A673 (cell line): ENCODE results near the gene C3orf38. TPM values are rescaled to one million over a fixed set of nuclear protein-coding genes. Genes with fewer than 3 reads are reported as not detected.

Experiments
- BruUV-seq: library from RNA; stranded (reverse); fragments of 400-500 nt; replicated peaks from 2 replicates; lab custom pipeline; 2021; lab: Mats Ljungman, UMichigan
- CTCF ChIA-PET: fragments of 300-600 bp; sonication (Branson Sonifier 250); formaldehyde crosslinking; loops from one replicate; lab custom pipeline; 2022; ENCODE audit warnings: antibody characterized with exemption; lab: Charles Lee
- POLR2A ChIA-PET: fragments of 300-600 bp; sonication (Branson Sonifier 250); formaldehyde crosslinking; loops from one replicate; lab custom pipeline; 2022; ENCODE audit warnings: antibody characterized with exemption; ENCODE audit not compliant: low non-redundant PET; lab: Charles Lee
- DNase-seq: peaks from one replicate; pipeline ENCODE4 v3.0.0-alpha.2; 2015; ENCODE audit warnings: low spot score
- H3K27ac ChIP-seq: fragments of 200-600 bp; sonication (generic); 2 replicates; pipeline ENCODE4 v1.5.1; 2016; ENCODE audit warnings: mixed run types, low read depth, mild to moderate bottlenecking, mixed read lengths, antibody characterized with exemption, low read length; ENCODE audit not compliant: poor library complexity, severe bottlenecking
- H3K27me3 ChIP-seq: fragments of 200-600 bp; sonication (generic); replicated peaks from 2 replicates; pipeline ENCODE4 v1.6.1; 2017; ENCODE audit warnings: mixed run types, low read depth, mild to moderate bottlenecking, mixed read lengths, antibody characterized with exemption, low read length; ENCODE audit not compliant: insufficient read depth, poor library complexity
- H3K36me3 ChIP-seq: fragments of 200-600 bp; sonication (generic); 2 replicates; pipeline ENCODE4 v1.6.1; 2016; ENCODE audit warnings: mixed run types, mild to moderate bottlenecking, mixed read lengths, antibody characterized with exemption, low read length; ENCODE audit not compliant: insufficient read depth, poor library complexity, severe bottlenecking
- H3K4me1 ChIP-seq: fragments of 200-600 bp; sonication (generic); 2 replicates; pipeline ENCODE4 v1.6.1; 2017; ENCODE audit warnings: mixed run types, mild to moderate bottlenecking, mixed read lengths, antibody characterized with exemption, low read length; ENCODE audit not compliant: insufficient read depth, poor library complexity, severe bottlenecking
- H3K4me3 ChIP-seq: fragments of 200-600 bp; sonication (generic); 2 replicates; pipeline ENCODE4 v1.5.1; 2016; ENCODE audit warnings: low read depth, mixed run types, mild to moderate bottlenecking, mixed read lengths, low read length; ENCODE audit not compliant: poor library complexity, severe bottlenecking
- H3K9me3 ChIP-seq: fragments of 200-600 bp; sonication (generic); 2 replicates; pipeline ENCODE4 v1.6.1; 2016; ENCODE audit warnings: mixed run types, low read depth, mild to moderate bottlenecking, mixed read lengths, antibody characterized with exemption, low read length; ENCODE audit not compliant: poor library complexity, severe bottlenecking
- EZH2 ChIP-seq: fragments of 200-600 bp; sonication (generic); IDR thresholded peaks from 2 replicates; pipeline ENCODE4 v1.6.1; 2017; ENCODE audit warnings: borderline replicate concordance, low read depth, mild to moderate bottlenecking, mixed read lengths, antibody characterized with exemption, low read length; ENCODE audit not compliant: poor library complexity, severe bottlenecking
- intact Hi-C: fragments of 100-400 bp; cut with micrococcal nuclease; formaldehyde crosslinking; loops from one replicate; pipeline ENCODE4 v1.10.0; 2022; ENCODE audit not compliant: unreplicated experiment
- total RNA-seq: library from RNA; stranded (reverse); gene quantifications from 2 replicates; pipeline ENCODE4 v1.2.3, GENCODE V29; 2021
- TF ChIP-seq, protein P1 (sequence below): fragments of 300-800, 200-600 bp; sonication (generic); conservative IDR thresholded peaks from 2 replicates; pipeline ENCODE4 v1.5.1; 2017; ENCODE audit warnings: low read depth, mild to moderate bottlenecking, antibody characterized with exemption, low read length, moderate library complexity, mixed read lengths

C3orf38 gene
- total RNA-seq, 1 experiment from 2014 or later = 36.4 TPM

GRCh38 chr3:88192631-88193030 lies 42.9 kb downstream of the C3orf38 start:
- H3K4me3 ChIP-seq = no peak overlapping the region
- H3K27ac ChIP-seq = no peak overlapping the region
- ChIA-PET POLR2A (no interaction called here), CTCF (no interaction called here)
- no peaks in the 10 kb centered on the region for H3K27me3 ChIP-seq
- H3K4me1 ChIP-seq = no peaks in the 10 kb centered on the region
- intact Hi-C loops = no loop called here
- H3K9me3 ChIP-seq = no peaks in the 10 kb centered on the region
- no TSS peak for BruUV-seq
- no peak for DNase-seq
- H3K36me3 ChIP-seq = no peaks in the 10 kb centered on the region
- TF ChIP-seq, protein P1, sequence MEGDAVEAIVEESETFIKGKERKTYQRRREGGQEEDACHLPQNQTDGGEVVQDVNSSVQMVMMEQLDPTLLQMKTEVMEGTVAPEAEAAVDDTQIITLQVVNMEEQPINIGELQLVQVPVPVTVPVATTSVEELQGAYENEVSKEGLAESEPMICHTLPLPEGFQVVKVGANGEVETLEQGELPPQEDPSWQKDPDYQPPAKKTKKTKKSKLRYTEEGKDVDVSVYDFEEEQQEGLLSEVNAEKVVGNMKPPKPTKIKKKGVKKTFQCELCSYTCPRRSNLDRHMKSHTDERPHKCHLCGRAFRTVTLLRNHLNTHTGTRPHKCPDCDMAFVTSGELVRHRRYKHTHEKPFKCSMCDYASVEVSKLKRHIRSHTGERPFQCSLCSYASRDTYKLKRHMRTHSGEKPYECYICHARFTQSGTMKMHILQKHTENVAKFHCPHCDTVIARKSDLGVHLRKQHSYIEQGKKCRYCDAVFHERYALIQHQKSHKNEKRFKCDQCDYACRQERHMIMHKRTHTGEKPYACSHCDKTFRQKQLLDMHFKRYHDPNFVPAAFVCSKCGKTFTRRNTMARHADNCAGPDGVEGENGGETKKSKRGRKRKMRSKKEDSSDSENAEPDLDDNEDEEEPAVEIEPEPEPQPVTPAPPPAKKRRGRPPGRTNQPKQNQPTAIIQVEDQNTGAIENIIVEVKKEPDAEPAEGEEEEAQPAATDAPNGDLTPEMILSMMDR = no peak
- no peak for TF ChIP-seq EZH2

DNA sequence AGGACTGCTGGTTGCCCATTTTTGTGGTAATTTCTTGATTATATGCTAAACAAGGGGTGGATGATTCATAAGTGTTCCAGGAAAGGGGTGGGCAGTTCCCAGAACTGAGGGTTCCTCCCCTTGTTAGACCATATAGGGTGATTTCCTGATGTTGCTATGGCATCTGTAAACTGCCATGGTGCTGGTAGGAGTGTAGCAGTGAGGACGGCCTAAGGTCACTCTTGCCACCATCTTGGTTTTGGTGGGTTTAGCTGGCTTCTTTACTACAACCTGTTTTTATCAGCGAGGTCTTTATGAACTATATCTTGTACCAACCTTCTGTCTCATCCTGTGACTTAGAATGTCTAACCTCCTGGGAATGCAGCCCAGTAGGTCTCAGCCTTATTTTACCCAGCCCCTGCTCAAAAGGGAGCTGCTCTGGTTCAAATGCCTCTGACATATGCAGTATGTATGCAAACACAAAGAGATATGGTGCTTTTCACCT lies 46.2 kb downstream of the C3orf38 start:
- no peak overlapping the region for H3K27ac ChIP-seq
- no peak overlapping the region for H3K4me3 ChIP-seq
- DNase-seq = no peak
- intact Hi-C loops = no loop called here
- POLR2A ChIA-PET = no interaction called here
- no peaks in the 10 kb centered on the region for H3K9me3 ChIP-seq
- TF ChIP-seq EZH2 = no peak
- TF ChIP-seq, protein P1 = no peak
- H3K4me1 ChIP-seq = no peaks in the 10 kb centered on the region
- CTCF ChIA-PET = no interaction called here
- no TSS peak for BruUV-seq
- no peaks in the 10 kb centered on the region for H3K36me3 ChIP-seq
- no peaks in the 10 kb centered on the region for H3K27me3 ChIP-seq

DNA sequence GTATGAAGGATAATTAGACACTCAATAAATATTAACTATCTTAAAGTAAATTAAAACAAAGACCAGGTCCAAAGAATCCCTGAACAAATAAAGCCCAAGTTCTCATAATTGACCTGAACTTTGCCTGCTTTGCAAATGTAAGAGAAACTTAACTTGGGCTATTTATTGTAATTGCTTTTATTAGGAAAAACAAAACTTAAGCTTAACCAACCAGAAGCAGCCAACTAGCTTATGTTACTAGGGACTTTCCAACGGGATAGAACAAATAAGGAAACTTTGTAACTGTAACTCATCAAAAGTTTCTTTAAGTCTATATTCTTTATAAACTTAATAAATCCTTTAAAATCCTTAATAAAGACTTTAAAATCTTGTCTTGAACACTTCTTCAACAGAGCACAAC lies 48.4 kb downstream of the C3orf38 start:
- TF ChIP-seq EZH2 = no peak
- TF ChIP-seq, protein P1 = no peak
- BruUV-seq = no TSS peak
- CTCF ChIA-PET = interaction anchor here (0.7 kb wide), 1 partner anchor 212 kb away, joined by 7 read pairs; no protein-coding TSS in a partner anchor
- no peaks in the 10 kb centered on the region for H3K36me3 ChIP-seq
- no peak overlapping the region for H3K27ac ChIP-seq
- no peaks in the 10 kb centered on the region for H3K9me3 ChIP-seq
- DNase-seq = no peak
- POLR2A ChIA-PET = no interaction called here
- H3K4me3 ChIP-seq = no peak overlapping the region
- intact Hi-C loops = no loop called here
- H3K27me3 ChIP-seq = no peaks in the 10 kb centered on the region
- H3K4me1 ChIP-seq = no peaks in the 10 kb centered on the region
